Lower leg skin (tissue), 4 donors: ENCODE data around the gene RAX. TPM values are rescaled to one million over a fixed set of nuclear protein-coding genes. Genes with fewer than 3 reads are reported as not detected.

ENCODE experiments used
- DNase-seq, 2 donors: peaks; one replicate each; pipeline ENCODE4 v3.0.0-alpha.2; 2019; ENCODE audit warnings: low spot score in 2 of 2
- H3K4me3 ChIP-seq: fragments of 200-600 bp; sonication (generic); 2 replicates; pipeline ENCODE4 v1.5.1; 2017; ENCODE audit warnings: mild to moderate bottlenecking, low read depth; ENCODE audit not compliant: poor library complexity, severe bottlenecking
- CTCF ChIP-seq, 3 donors: fragments of 450-650 bp; IDR thresholded peaks; one replicate each; pipeline ENCODE4 v1.5.1; 2016; ENCODE audit warnings: antibody characterized with exemption in 3 of 3, mild to moderate bottlenecking in 3 of 3, moderate library complexity in 2 of 3
- POLR2A ChIP-seq, 2 donors: fragments of 450-650 bp; IDR thresholded peaks; one replicate each; pipeline ENCODE4 v1.6.1; 2016 to 2017; ENCODE audit warnings: antibody characterized with exemption in 2 of 2, mild to moderate bottlenecking in 1 of 2, moderate library complexity in 1 of 2
- WGBS, 2 donors: methylation state at CpG; one replicate each; pipeline ENCODE4 v1.1.5; 2018; 5-methylcytosine and 5-hydroxymethylcytosine counted together
- intact Hi-C: fragments of 100-400 bp; cut with DNase I; formaldehyde crosslinking; loops from one replicate; pipeline ENCODE4 v1.15.0; 2023; ENCODE audit warnings: low total_unique reads
- total RNA-seq, 4 donors: library from RNA; depleted of rRNA; stranded (reverse); fragments of >200 nt; gene quantifications; one replicate each; pipeline ENCODE4 v1.1.0, GENCODE V29; 2016

RAX gene
- total RNA-seq, 4 donors from 2014 or later: 0.07 to 0.38 TPM; not detected in 2

- DNase-seq: no peak
- intact Hi-C loops: no loop called here
- TF ChIP-seq POLR2A (IDR thresholded peaks at IDR 0.05): no peak
- TF ChIP-seq CTCF (IDR thresholded peaks at IDR 0.05): no peak
- H3K4me3 ChIP-seq: no peak overlapping the region
- WGBS, 2 donors: 34 to 38% methylated on average over 1 of the region's 1 CpG
These were observed 44.9 kb downstream of the RAX start for GRCh38 chr18:59228351-59228750.

- WGBS, 2 donors: 79 to 82% methylated on average over 2 of the region's 2 CpGs
- no peak for DNase-seq
- no peak overlapping the region for H3K4me3 ChIP-seq
- intact Hi-C loops: no loop called here
- TF ChIP-seq CTCF (IDR thresholded peaks at IDR 0.05): no peak
- TF ChIP-seq POLR2A (IDR thresholded peaks at IDR 0.05): no peak
These were observed 50.9 kb downstream of the RAX start for GRCh38 chr18:59222341-59222740.

GRCh38 chr18:59220784-59221765 lies 52.2 kb downstream of the RAX start:
- H3K4me3 ChIP-seq: peak overlapping the region; percentile 13
- DNase-seq: no peak
- intact Hi-C loops: no loop called here
- WGBS, 2 donors: 3 to 4% methylated on average over 46 to 47 of the region's 47 CpGs
- TF ChIP-seq CTCF (IDR thresholded peaks at IDR 0.05) (no peak), POLR2A (IDR thresholded peaks at IDR 0.05) (no peak)

- intact Hi-C loops: no loop called here
- no peak for TF ChIP-seq POLR2A (IDR thresholded peaks at IDR 0.05)
- TF ChIP-seq CTCF (IDR thresholded peaks at IDR 0.05): no peak
- 1 to 3% methylated on average over 29 of the region's 46 CpGs for WGBS, 2 donors
- no peak overlapping the region for H3K4me3 ChIP-seq
- DNase-seq: no peak
These were observed 53.0 kb downstream of the RAX start for GRCh38 chr18:59220164-59220783.

GRCh38 chr18:59219672-59220163 lies 53.5 kb downstream of the RAX start, which contains the start of gene GRP:
Gene GRP, plus strand, starts transcription at chr18:59220158. Its CDS starts 108 bp downstream, at chr18:59220266.
- intact Hi-C loops: no loop called here
- no peak for DNase-seq
- TF ChIP-seq CTCF (IDR thresholded peaks at IDR 0.05) (no peak), POLR2A (IDR thresholded peaks at IDR 0.05) (no peak)
- WGBS, 2 donors: 3 to 6% methylated on average over 29 of the region's 29 CpGs
- H3K4me3 ChIP-seq: peak within 1 kb of the TSS; percentile 13
